HG03108 (cell line): ENCODE data around the gene NLGN1.

Experiments
- ATAC-seq: cut with Tn5 transposase; IDR thresholded peaks from one replicate; pipeline ENCODE4 v1.9.1; 2021; ENCODE audit warnings: moderate library complexity; ENCODE audit not compliant: unreplicated experiment

The NLGN1 gene

DNA sequence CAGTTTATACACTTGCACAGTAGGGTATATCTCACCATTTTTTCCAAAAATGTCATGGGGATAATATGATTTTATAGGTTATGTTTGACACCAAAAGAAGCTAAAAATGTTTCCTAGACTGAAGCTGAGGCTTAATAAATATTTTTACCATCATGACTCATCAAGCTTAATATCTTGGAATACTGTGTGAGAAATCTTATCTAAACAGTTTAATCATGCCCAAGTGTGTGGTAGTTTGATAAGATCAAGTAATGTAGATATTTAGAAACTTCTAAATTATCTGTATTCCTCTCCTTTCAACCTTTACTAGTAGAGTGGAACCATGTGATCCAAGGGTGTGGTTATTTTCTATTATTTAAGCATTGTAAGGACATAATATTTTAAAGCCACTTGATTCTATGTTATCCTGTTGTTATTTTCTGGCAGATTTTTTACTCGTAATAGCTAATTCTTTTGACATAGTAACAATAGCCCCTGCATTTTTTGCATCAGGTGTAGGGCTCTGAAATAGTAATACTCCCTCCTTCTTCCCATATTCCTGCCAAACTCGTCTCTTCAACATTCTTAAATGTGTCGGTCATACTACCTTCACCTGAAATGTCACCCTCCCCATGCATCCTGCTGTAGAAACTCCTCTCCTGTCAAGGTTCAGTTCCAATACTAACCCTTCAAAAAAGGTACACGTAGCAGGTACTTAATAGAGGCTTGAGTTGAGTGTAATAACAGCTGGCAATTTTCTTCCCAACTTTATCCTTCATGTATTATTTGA lies 729.6 kb downstream of the NLGN1 start:
- no peak for ATAC-seq

DNA sequence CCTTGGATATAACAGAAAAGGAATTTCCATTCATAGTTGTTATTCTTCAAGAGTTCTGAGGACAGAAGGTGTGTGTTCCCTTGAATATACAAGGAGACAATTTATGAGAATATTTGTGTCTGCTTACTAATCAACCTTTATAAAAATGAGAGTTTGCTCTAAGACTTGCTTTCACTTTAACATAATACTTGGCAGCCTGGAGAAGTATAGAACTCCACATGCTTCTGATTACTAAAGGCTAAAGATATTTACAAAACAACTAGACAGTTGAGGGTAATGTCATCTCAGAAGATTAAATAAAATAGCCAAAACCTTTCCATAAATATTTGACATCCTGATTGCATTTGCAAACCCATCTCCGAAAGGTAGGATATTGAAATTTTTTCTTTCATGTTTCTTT lies 734.5 kb downstream of the NLGN1 start:
- ATAC-seq: no peak

DNA sequence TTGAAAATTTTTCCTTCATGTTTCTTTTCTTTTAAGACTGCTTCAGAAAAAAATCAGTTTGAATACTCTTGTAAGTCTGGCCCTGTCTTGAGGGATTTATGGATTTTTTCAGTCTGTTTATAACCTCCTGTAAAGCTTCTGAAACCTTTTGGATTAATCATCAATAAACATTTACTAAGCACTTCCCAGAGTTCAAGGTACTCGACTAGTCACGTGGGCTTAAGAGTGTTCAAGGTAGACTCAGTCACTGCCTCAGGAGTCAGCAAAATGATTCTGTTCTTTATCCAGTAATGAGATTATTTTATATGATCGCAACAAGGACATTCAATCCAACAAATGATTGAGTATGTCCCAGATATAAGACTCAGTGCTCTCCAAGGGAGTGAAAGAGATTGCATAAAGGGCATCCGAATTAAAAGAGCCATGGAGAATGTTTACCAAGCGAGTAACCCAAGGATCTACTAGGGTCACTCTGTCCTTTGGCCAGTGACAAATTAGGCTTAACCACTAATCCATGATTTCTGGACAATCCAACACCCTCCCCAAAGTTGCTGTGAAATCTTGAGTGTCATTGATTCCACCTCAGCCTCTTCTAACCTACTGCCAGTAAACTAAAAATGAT lies 735.0 kb downstream of the NLGN1 start:
- no peak for ATAC-seq

DNA sequence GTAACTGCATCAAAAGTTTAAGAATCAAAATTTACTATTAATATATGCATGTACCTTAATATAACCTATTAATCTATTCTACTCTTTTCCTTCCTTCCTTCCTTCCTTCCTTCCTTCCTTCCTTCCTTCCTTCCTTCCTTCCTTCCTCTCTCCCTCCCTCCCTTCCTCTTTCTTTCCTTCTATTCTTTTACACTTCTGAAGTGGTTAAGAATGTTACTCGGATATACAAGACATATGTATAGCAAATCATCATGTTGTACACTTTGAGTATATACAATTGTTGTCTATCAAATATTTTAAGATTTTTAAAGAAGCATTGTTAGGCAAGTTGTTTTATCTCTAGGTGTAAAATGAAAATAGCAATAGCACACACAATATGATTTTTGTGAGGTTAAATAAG lies 748.5 kb downstream of the NLGN1 start:
- no peak for ATAC-seq

DNA sequence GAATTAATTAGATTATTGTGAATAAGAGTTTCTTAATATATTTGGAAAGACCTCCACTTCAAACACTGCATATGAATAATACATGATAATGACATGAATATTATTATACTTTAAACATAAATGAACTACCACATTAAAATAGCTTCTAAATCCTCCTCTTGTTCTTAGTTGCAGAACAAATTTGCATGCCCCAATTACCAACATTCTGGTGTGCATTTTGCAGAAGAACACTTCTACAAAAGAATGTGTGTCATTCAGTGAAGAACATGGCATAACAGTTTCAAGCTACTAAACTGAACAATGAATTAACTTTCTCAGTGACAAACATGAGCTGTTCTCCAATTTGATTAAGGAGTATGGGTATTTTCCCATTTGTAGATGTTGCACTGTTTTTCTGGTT lies 750.3 kb downstream of the NLGN1 start:
- ATAC-seq: no peak

DNA sequence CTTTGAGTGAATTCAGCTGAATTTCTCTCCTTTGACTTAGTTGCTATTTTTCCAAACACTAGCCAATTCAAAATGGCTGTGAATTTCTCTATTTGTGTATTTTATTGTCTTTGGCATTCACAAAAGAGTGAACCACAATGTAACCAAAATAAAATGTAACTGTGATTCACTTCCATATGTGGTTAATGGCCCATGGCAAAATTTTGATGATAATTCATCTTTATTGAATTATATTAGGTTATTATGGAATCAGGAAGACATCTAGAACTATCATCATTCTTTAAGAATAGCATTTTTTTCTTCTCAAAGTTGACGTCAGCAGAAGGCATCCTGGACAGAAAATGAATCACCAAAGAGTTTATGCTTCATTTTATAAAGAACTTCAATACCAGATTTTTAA lies 756.3 kb downstream of the NLGN1 start:
- no peak for ATAC-seq

DNA sequence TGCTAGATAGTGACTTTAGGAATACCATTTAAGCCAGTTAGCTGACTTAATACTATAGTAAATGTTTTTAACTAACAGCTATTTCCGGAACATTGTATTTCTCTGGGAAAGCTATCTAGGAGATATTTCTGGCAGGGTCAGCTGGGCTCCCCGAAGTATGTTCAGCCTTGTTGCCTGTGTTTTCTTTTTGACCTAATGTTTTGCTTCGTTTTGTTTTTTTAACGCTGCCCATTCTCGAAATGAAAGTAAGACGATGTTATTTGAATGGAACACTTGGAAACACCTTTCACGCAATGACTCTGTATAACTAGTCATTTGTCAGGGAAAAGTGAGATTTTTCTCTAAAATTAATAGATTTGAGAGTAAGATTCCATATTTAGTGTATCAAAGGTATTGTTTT lies 758.7 kb downstream of the NLGN1 start:
- no peak for ATAC-seq

DNA sequence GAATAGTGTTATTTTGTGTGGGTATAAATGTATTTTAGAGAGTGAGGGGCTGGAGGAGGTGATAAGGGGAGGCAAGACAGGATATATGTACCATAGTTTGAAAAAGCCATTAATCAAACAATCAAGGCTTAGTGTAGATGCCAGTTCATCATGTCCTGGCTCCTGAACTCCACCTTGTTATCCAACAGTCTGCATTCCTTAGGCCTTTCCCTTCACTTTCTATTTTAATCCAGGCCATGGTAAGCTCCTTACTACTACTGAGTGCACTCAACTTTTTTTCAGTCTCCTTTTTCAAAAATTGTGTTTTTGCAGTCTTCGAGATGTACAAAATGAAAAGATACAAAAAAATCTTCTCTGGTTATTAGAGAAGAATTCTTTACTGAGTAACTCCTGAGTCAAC lies 761.1 kb downstream of the NLGN1 start:
- ATAC-seq: no peak

DNA sequence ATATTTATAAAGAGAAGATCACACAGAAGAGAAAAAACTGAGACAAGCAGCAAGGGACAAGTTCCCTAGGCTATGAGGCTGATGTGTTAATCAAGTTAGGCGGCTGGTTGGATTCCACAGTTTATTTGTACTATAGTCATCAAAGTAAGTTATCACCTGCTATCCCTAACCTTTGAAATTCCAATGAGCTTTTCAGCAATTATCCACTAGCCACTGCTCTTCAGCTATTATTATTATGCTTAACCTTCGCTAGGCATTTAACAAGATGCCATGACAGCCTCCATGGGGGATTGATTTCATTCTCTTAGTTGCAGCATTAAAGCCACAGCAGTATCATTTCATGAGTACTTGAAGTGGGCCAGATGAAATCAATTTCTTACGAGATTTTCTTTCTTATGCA lies 762.1 kb downstream of the NLGN1 start:
- ATAC-seq: no peak

DNA sequence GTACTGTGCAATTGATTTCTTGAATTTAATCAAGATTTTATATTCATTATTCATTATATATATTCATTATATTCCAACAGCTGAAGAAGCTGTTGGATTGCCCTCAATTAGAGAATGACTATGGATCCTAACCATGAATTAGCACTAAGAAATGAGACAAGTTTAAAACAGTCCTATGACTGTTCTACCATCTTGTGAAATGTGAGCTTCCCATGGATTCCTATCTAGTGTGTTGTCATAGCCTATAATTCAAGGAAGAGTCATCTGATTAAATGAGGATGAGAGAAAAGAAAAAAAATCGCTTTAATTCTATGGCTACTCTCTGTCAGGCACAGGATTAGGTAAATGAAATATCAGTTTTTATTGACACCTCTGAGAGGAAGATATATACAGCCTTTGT lies 765.0 kb downstream of the NLGN1 start:
- no peak for ATAC-seq

DNA sequence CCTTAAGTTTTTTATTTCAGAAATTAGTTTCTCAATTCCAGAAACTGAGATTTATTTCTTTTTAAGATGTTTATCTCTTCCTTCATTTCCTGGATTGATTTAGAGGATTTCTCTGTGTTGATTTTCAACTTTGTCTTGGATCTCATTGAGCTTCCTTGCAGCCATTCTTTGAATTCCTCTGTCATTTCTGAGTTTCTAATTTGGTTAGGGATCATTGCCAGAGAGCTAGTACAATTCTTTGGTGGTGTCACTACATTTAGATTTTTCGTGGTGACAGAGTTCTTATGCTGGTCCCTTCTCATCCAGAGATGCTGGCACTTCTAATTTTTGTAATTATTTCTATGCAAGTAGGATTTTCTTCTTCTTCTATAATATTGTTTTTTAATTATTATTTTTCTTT lies 770.5 kb downstream of the NLGN1 start:
- ATAC-seq: no peak

DNA sequence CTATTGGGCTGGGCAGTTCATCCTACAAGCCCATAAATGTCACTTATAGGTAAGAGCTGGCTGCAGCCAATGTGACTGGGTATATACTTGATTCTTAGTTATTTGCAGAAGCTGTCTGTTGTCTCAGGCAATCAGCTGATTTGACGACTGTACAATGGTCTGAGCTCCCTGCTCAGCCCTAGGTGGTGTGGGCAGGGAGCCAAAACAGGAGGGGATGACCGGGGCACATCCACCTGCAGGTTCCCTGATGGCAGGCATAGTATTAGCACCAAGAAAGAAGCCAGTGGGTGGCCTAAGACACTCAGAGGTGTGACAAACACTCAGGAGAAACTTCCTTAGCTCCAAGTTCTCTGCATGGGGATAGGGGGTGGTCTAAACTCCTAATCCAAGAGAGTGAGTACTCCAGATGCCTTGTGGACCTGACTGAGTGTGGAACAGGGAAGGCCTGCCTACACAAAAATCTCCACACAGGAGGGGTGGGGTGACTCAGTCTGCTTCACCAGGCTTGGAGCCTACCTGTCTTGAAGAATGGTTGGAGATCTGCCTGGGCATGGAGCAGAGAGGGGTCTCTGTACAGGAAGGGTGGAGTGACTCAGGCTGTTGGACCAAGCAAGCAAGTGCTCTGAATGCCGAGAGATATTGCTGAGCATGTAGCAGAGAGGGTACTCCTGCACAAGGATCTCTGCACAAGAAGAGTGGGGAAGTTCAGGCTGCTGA lies 771.2 kb downstream of the NLGN1 start:
- no peak for ATAC-seq

DNA sequence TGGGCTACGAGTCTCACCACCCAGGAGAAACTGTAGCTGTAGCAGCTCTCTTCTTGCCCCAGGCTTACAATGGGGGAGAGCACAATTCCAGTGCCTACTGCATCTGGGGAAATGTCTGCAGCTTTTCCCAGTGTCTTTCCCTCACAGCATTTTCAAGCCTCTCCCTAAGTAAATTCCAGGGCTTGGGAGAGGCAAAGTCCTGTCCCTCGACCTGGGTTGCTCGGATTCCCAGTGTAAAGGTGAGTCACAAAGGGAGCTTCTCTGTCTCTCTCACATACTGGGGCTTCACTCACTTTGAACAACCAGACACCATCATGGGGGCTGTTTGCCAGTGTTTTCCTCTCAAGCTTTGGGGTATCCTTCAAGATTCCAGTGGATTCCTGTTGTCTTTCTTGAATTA lies 772.2 kb downstream of the NLGN1 start:
- ATAC-seq: no peak

DNA sequence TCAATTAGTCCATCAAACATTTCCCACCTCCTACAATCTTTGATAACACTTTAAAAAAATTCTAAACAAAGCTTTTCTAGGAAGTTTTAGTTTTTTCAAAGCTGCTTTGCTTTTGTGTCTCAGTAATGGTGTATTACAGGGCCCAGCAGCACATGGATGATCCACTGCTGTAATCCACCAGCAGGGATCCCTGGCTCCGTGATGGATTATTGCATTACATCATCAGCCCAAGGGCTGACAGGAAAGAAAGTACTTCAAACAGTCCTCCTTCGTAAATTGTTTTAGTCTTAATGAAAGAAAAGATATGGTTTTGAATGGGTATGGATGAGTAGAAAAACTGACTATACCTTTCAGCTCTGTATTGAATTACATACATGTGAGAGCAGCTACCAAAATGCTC lies 772.7 kb downstream of the NLGN1 start:
- no peak for ATAC-seq

DNA sequence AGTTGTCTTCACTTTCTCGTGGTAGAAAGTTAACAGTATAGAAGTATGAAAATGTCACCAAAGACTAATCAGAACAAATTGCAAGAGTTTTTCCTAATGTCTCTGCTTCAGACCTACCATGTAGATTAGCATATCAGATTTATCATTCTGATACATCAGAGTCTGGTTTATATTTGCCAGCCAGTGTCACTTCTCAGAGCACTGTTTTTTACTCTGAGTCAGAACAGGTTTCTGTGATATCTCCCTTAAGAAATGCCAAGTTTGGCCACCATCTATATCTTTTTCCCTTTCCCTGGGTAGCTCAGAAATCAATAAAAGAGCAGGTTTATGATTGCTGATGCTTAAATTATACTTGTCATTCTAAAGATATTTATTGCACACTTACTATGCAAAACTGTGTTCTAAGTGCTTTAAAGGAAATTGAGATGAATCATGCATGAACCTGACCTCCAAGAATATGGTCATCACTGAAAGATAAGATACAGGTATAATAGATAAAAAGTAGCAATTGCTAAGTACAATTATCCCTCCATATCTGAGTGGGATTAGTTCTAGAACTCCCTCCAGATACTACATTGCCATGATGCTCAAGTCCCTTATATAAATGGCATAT lies 788.9 kb downstream of the NLGN1 start:
- ATAC-seq: no peak

DNA sequence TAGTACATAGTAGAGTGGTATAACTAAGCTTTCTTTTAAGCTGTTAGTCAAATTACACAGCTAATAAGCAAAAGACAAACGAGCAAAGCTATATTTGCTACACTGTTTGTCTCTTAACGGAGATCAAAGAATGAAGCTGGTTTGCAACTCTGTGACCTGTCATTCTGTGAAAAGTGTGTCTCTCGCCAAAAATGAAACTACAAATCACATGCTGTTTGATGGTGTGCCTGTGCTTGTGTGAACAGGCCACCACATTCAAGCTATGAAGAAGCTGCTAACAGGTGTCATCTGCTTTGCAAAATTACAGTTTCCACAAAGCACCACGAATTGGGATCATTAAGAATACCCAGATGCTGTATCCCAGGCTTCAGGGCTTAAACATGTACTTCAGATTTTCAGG lies 793.8 kb downstream of the NLGN1 start:
- no peak for ATAC-seq

DNA sequence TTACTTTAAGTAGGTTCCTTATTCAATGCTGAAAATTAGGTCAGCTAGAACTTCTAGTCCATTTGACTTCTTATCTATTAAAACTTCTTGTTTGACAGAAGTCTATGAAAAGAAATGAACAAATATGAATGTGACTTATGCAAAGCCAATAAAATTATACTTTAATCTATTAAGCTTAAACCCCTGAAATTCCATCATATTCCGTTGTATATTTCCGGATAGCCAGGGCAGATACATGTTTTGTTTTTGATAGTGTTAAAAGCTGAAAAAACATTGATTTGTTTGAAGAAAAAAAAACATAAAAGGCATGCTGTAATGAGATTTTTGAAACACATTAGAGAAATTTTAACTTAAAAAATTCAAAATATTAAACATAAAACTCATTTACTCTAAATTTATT lies 794.4 kb downstream of the NLGN1 start:
- no peak for ATAC-seq

DNA sequence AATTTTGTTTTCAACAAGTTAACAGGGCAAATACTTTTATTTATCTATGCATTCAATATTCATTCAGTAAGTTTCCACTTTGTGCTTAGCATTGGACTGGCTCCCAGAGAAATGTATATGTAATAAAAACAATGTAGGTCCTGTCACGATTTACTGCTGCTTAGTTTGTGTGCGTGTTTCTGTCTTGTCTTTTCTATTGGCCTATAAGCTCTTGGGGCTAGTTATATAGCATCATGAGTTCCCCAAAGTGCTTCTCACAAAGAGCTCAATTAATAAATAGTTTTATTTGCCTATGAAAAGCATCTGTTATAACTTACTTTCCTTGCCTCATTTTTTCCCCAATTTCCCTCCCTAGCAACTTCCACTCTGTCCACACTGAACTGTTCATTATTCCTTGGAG lies 794.9 kb downstream of the NLGN1 start:
- ATAC-seq: no peak

DNA sequence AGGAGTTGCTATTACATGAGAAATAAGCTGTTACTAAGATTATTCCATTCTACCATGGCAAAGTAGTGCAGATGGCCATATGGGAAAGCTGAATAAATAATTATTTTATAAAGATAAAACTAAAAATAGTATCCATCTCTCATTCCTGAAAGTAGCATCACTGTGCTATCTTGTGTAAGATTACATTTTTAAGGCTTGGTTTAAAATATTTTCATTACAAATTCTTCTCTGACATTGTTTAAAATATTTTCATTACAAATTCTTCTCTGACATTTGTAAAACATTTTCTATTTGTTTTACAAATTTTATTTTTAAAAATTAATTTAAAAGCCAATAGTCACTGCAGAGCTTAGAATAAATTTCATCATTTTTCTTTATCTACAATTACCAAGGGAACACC lies 796.1 kb downstream of the NLGN1 start:
- no peak for ATAC-seq

DNA sequence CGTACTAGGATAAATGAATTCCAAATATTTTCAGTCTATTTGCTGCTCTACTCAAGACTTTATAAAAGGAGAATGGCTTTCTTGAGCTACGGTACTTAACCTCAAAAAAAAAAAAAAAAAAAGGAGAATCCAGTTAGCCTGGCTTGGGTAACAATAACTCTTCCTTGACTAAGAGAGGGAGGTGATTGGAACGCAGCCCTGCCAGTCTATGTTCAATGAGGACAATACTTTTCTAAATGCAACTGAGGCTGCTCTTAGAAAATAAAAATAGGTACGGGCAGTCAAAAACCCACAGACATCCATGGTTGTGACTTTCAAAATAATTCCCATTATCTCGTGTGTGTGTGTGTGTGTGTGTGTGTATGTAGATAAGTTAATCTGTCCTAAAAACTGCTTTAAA lies 799.9 kb downstream of the NLGN1 start:
- no peak for ATAC-seq

DNA sequence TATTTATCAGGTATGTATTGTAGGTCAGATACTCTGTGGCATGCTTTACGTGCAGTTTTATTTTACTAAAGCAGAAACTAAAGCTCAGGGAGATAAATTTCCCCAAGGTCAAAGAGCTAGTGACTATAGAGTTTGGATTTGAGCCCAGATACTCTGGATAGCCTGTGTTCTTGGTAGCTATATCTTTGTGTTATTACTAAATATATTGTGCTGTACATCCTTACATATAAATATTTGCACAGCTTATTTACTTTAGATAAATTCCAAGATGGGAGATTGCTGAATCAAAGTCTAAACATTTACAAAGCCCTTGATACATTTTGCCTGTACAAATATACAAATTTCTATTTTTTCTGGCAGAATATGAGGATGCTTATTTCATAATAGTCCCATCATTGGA lies 800.7 kb downstream of the NLGN1 start:
- ATAC-seq: no peak

DNA sequence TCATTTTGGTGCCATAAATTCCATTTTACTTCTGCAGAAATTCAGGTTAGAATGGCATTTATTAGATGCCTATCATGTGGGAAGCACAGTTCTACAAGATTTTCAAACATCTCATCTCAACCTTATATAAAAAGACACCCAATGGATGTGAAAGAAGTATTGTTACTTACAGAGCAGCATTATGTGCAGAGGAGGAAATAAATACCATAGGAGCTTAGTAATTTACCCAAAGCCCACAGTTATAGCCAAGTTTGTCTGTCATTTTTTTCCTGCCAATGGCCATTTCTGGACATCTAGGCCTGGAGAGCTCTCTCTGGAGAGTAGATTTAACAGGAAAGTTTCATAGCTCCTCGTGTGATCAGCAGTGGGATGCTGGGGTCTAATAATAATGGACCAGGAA lies 802.2 kb downstream of the NLGN1 start:
- ATAC-seq: no peak
